HEK293T (cell line): ENCODE results near the gene KCNQ1.

Source experiments
- FOXA1 ChIP-seq: fragments of 450-650 bp; IDR thresholded peaks from 2 replicates; pipeline ENCODE4 v1.6.1; 2016; ENCODE audit warnings: mild to moderate bottlenecking
- FOXK2 ChIP-seq: fragments of 450-650 bp; IDR thresholded peaks from 2 replicates; pipeline ENCODE4 v1.6.1; 2016; ENCODE audit warnings: mild to moderate bottlenecking
- FOXM1 ChIP-seq: fragments of 450-650 bp; IDR thresholded peaks from 2 replicates; pipeline ENCODE4 v1.6.1; 2017; ENCODE audit warnings: mild to moderate bottlenecking, borderline replicate concordance
- L3MBTL2 ChIP-seq: fragments of 450-650 bp; conservative IDR thresholded peaks from 2 replicates; pipeline ENCODE4 v1.6.1; 2016; ENCODE audit warnings: mild to moderate bottlenecking
- PKNOX1 ChIP-seq: fragments of 450-650 bp; IDR thresholded peaks from 2 replicates; pipeline ENCODE4 v1.6.1; 2016
- SP1 ChIP-seq: fragments of 450-650 bp; IDR thresholded peaks from 2 replicates; pipeline ENCODE4 v1.6.1; 2017

GRCh38 chr11:2406878-2407410 lies 37.9 kb upstream of the KCNQ1 start:
- TF ChIP-seq L3MBTL2 (no peak), FOXA1 (no peak), PKNOX1 (no peak), SP1 (no peak), FOXM1 (no peak), FOXK2 (no peak)
